PFSK-1 (cell line): Measurements from ENCODE around the gene SYTL2.

Source experiments
- FOXP2 ChIP-seq: optimal IDR thresholded peaks from 2 replicates; pipeline ENCODE3; 2011; ENCODE audit warnings: borderline replicate concordance, control low read depth, inconsistent platforms; ENCODE audit not compliant: insufficient read depth; ENCODE audit errors: extremely low read length, extremely low read depth
- POLR2AphosphoS5 ChIP-seq: IDR thresholded peaks from 2 replicates; pipeline ENCODE4 v1.6.1; 2012; ENCODE audit warnings: low read depth, mild to moderate bottlenecking, control low read depth, low read length, moderate library complexity
- SIN3A ChIP-seq: IDR thresholded peaks from 2 replicates; pipeline ENCODE4 v1.6.1; 2012; ENCODE audit warnings: mild to moderate bottlenecking, low read length, moderate library complexity, borderline replicate concordance; ENCODE audit not compliant: insufficient read depth
- TAF1 ChIP-seq: IDR thresholded peaks from 2 replicates; pipeline ENCODE4 v1.6.1; 2012; ENCODE audit warnings: low read length, control low read depth, borderline replicate concordance; ENCODE audit not compliant: insufficient read depth
- TF ChIP-seq, protein P1 (sequence below), 2 experiments: IDR thresholded peaks; 2 replicates each; pipeline versions ENCODE4 v1.6.1 to v1.8.0; 2011 to 2012; ENCODE audit warnings: low read depth in 2 of 2, low read length in 2 of 2, control low read depth in 1 of 2, inconsistent platforms in 1 of 2, mild to moderate bottlenecking in 1 of 2, moderate library complexity in 1 of 2; ENCODE audit not compliant: insufficient read depth in 1 of 2

The SYTL2 gene

DNA sequence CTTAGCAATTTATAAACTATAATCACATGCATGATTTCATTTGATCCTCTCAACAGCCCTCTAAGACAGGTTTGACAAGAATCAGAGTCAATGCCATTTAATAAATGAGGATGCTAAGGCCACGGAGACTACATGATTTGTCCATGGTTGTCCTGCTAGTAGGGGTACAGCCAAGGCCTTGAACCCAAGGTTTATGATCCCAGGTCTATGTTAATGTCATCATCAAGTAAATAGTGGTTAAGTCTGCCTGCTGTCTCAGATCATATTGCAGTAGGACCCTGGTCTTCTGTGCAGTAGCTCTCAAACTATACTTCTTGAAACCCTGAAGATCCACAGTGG, 17.7 kb upstream of the SYTL2 start:
- TF ChIP-seq POLR2AphosphoS5: no peak
- no peak for TF ChIP-seq SIN3A
- no peak for TF ChIP-seq FOXP2
- no peak for TF ChIP-seq TAF1
- TF ChIP-seq, protein P1, sequence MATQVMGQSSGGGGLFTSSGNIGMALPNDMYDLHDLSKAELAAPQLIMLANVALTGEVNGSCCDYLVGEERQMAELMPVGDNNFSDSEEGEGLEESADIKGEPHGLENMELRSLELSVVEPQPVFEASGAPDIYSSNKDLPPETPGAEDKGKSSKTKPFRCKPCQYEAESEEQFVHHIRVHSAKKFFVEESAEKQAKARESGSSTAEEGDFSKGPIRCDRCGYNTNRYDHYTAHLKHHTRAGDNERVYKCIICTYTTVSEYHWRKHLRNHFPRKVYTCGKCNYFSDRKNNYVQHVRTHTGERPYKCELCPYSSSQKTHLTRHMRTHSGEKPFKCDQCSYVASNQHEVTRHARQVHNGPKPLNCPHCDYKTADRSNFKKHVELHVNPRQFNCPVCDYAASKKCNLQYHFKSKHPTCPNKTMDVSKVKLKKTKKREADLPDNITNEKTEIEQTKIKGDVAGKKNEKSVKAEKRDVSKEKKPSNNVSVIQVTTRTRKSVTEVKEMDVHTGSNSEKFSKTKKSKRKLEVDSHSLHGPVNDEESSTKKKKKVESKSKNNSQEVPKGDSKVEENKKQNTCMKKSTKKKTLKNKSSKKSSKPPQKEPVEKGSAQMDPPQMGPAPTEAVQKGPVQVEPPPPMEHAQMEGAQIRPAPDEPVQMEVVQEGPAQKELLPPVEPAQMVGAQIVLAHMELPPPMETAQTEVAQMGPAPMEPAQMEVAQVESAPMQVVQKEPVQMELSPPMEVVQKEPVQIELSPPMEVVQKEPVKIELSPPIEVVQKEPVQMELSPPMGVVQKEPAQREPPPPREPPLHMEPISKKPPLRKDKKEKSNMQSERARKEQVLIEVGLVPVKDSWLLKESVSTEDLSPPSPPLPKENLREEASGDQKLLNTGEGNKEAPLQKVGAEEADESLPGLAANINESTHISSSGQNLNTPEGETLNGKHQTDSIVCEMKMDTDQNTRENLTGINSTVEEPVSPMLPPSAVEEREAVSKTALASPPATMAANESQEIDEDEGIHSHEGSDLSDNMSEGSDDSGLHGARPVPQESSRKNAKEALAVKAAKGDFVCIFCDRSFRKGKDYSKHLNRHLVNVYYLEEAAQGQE (IDR thresholded peaks at IDR 0.05; ENCODE audit: insufficient read depth in 1 of 2, low read depth in 2 of 2, low read length in 2 of 2): no peak

DNA sequence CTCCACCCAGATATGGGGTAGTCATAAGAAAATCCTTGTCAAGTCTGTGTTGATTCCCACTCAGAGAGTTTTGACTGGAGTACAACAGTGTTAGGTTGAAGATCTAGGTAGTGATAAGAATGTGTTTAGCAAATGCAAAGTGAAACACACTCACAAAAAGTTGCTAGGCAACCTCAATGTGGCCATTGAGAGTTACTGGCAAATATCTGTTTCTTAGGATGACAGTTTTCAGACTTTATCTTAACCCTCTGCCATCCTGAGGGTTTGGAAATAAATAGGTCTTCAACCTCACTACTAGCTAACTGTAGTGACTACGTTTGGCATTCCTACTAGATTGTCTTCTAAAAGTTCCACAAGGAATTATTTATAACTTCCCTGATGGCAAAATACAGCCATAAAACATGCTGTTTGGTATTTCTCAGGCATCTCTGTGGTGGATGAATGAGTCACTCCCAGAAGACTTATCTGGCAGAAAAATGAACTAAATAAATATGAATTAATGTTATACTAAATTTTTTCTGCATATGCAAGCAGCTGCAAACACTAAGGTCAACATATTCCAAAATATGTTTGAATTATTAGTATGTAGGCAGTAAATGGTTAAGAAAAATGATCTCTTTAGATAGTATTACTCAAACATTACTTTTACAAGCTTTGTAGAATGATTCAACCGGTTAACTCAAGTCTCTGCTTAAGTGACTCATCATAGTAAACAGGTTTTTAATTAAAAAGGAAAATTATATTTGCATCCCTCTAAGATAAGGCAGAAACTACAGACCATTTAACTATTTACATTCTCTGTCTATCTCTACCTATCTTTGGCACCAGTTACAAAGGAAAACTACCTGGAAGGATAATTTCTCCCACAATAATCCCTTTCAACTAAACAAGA, 17.1 kb upstream of the SYTL2 start:
- no peak for TF ChIP-seq FOXP2

DNA sequence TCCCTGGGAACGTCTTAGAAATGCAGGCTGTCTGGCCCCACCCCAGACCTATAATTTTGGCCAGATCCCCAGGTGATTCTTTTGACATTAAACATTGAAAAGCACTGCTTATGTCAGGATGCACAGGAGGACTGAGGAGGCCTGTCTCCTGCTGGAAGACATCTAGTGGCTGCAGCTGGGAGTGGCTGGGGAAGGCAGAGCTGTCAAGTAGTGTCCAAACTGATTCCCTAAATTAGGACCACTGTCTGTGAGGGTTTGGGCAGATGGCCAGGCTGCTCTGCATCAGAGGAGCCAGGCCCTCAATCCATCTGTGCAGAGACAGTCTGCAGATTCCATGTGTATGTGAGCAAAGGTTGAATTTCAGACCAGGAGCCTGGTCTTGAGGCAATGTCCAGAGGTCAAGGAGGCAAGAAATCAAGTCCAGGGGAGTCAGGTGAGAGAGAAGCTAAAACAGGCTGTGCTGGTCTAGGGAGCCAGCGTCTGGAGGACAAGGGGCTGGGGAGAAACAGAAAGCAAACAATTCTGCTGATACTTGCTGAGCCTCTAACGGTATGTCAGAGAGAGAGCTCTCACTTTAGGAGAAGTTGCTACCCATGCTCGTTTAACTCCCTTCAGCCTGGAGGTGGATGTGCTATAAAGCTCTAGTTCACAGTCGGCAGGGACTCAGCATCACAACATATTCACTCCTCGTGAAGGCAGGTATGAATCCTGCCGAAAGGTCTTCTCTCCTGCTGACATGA, 15.3 kb upstream of the SYTL2 start:
- TF ChIP-seq FOXP2 (no peak), SIN3A (no peak), POLR2AphosphoS5 (no peak), TAF1 (no peak)
- TF ChIP-seq, protein P1 (IDR thresholded peaks at IDR 0.05; ENCODE audit: insufficient read depth in 1 of 2, low read depth in 2 of 2, low read length in 2 of 2): no peak

DNA sequence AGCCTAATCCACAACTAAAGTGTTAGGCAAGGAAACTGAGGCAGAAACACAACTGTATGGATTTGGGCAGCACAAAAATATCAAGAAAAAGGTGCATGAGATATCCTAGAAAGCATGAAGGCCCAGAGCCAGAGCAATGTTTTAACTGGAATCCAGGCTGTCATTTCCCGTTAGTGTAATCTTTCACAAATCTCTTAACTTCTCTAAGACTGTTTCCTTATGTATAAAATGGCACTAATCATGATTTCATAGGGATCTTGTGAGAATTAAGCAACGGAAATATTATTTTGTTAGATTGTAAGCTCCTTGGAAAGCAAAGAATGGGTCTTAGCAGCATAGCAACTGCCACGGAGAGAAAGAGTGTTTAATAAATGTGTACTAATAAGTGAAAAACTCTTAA, 14.7 kb upstream of the SYTL2 start:
- no peak for TF ChIP-seq TAF1

DNA sequence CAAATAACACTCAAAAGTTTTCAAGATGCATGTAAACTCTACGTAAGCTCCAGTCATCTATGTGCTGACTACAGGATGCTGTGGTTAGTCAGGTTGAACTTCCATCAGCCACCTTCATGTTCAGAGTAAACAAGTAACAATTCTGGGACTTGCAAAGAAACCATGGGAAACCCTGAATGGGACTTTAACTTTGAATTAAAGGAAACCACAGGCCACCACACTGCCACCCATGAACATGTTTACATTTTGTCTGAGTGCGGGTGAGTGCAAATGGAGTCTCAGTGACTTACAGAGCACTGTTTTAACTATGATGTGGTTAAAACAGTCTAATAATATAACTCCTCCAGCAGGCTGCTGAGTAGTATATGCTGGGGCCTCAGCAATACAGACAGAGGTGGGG, 12.9 kb upstream of the SYTL2 start:
- TF ChIP-seq POLR2AphosphoS5: no peak
- no peak for TF ChIP-seq TAF1
- no peak for TF ChIP-seq SIN3A
- TF ChIP-seq, protein P1 (IDR thresholded peaks at IDR 0.05; ENCODE audit: insufficient read depth in 1 of 2, low read depth in 2 of 2, low read length in 2 of 2): no peak
- no peak for TF ChIP-seq FOXP2

DNA sequence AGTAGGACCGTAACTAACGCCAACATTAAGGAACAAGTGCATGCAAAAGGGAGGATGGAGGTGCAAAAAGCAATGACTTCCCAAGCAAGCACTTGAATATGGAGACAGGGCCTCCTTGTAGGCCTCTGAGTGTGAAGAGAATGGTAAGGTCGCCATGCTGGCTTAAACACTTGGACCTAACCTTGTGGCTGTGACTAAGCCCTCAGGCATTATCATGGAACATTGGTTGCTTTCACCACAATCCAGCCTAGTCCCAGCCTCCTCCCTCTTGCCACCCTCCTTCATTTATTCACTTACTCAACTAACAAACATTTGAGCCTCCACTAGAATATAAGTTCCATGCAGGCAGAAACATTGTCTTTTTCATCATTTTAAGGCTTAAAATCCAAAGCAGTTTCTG, 11.9 kb upstream of the SYTL2 start:
- TF ChIP-seq TAF1 (no peak), POLR2AphosphoS5 (no peak), SIN3A (no peak), FOXP2 (no peak)
- TF ChIP-seq, protein P1 (IDR thresholded peaks at IDR 0.05; ENCODE audit: insufficient read depth in 1 of 2, low read depth in 2 of 2, low read length in 2 of 2): no peak
